Hematopoietic multipotent progenitor cell treated with erythropoietin and hydrocortisone succinate and interleukin-3 and kit ligand, for 4 days (in vitro differentiated cells): ENCODE data around the gene SPRR2D.

Experiments used
- DNase-seq: peaks from one replicate; pipeline ENCODE4 v3.0.0-alpha.2; 2015

The SPRR2D gene

GRCh38 chr1:153001382-153001781, 39.5 kb downstream of the SPRR2D start, which contains the start of gene SPRR3:
TSS of gene SPRR3 (plus strand) at chr1:153001749. CDS start at chr1:153003021, 1,272 bp downstream.
- DNase-seq, result peak; percentile 0

- no peak for DNase-seq
Measured at GRCh38 chr1:153000294-153000693, 40.6 kb downstream of the SPRR2D start.

- no peak for DNase-seq
Measured at GRCh38 chr1:152999818-153000217, 41.1 kb downstream of the SPRR2D start.

- no peak for DNase-seq
Measured at GRCh38 chr1:152998476-152998875, 42.4 kb downstream of the SPRR2D start.

- no peak for DNase-seq
Measured at GRCh38 chr1:152997901-152998300, 43.0 kb downstream of the SPRR2D start.

- DNase-seq, result no peak
Measured at GRCh38 chr1:152996633-152997400, 44.1 kb downstream of the SPRR2D start.

GRCh38 chr1:152995842-152996241, 45.1 kb downstream of the SPRR2D start:
- no peak for DNase-seq

GRCh38 chr1:152993186-152993585, 47.7 kb downstream of the SPRR2D start:
- DNase-seq, result no peak
